Measurements from ENCODE around the gene NOS3. TPM values are rescaled to one million over a fixed set of nuclear protein-coding genes. Genes with fewer than 3 reads are reported as not detected.
"Not testable (repeated sequence)": the region's sequence is repeated elsewhere in the genome, so short reads cannot be mapped to it uniquely, and the experiment has no call there.

NOS3 gene
- total RNA-seq, 1 donor from 2014 or later = 1.7 TPM

DNA sequence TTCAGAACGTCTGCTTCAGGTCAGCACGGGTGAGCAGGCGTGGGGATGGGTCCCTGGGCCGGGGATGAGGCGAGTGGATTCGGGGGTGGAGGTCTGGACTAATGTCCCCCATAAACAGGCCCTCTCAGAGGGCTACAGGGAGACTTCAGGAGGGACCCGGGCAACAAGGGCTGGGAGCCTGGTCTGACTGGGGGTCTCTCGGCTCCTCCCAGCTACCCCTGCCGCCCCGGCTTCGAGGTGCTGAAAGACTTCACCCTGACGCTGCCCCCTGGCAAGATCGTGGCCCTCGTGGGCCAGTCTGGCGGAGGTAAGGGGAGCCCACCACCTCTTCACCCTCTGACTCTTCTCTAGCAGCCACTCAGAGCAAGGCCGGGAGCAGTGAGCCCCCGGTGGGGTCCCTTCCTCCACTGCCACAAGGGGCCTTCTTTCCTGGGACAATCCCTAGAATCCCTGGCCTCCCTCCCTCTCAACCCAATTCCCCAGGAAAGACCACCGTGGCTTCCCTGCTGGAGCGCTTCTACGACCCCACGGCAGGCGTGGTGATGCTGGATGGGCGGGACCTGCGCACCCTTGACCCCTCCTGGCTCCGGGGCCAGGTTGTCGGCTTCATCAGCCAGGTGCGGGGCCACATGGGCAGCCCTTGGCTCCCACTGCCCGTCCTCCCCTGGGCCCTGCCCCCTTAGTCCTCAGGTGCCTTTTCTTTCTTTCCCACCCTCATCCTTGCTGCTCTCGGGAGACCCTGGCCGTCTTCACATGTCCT, 50.0 kb downstream of the NOS3 start:
- Mint-ChIP-seq H3K27ac (no peak overlapping the region), H3K9me3 (no peaks in the 10 kb centered on the region), H3K4me3 (no peak overlapping the region), H3K27me3 (no peaks in the 10 kb centered on the region), H3K4me1 (ENCODE audit: unreplicated experiment) (peaks cover 15% of the 10 kb centered on the region), H3K36me3 (no peaks in the 10 kb centered on the region)
- DNase-seq (ENCODE audit: extremely low spot score, unreplicated experiment) = no peak
- TF ChIP-seq, protein P1, sequence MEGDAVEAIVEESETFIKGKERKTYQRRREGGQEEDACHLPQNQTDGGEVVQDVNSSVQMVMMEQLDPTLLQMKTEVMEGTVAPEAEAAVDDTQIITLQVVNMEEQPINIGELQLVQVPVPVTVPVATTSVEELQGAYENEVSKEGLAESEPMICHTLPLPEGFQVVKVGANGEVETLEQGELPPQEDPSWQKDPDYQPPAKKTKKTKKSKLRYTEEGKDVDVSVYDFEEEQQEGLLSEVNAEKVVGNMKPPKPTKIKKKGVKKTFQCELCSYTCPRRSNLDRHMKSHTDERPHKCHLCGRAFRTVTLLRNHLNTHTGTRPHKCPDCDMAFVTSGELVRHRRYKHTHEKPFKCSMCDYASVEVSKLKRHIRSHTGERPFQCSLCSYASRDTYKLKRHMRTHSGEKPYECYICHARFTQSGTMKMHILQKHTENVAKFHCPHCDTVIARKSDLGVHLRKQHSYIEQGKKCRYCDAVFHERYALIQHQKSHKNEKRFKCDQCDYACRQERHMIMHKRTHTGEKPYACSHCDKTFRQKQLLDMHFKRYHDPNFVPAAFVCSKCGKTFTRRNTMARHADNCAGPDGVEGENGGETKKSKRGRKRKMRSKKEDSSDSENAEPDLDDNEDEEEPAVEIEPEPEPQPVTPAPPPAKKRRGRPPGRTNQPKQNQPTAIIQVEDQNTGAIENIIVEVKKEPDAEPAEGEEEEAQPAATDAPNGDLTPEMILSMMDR (conservative IDR thresholded peaks at IDR 0.05) = no peak

DNA sequence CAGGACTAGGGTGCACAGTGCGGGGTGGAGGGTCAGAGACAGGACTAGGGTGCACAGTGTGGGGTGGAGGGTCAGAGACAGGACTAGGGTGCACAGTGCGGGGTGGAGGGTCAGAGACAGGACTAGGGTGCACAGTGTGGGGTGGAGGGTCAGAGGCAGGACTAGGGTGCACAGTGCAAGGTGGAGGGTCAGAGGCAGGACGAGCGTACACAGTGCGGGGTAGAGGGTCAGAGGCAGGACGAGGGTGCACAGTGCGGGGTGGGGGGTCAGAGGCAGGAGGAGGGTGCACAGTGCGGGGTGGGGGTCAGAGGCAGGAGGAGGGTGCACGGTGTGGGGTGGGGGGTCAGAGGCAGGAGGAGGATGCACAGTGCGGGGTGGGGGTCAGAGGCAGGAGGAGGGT, 52.6 kb downstream of the NOS3 start:
- H3K4me1 Mint-ChIP-seq (ENCODE audit: unreplicated experiment) = peaks cover 20% of the 10 kb centered on the region
- H3K9me3 Mint-ChIP-seq; DNase-seq (ENCODE audit: extremely low spot score, unreplicated experiment); H3K27ac Mint-ChIP-seq; H3K4me3 Mint-ChIP-seq; H3K36me3 Mint-ChIP-seq; H3K27me3 Mint-ChIP-seq: not testable (repeated sequence)

DNA sequence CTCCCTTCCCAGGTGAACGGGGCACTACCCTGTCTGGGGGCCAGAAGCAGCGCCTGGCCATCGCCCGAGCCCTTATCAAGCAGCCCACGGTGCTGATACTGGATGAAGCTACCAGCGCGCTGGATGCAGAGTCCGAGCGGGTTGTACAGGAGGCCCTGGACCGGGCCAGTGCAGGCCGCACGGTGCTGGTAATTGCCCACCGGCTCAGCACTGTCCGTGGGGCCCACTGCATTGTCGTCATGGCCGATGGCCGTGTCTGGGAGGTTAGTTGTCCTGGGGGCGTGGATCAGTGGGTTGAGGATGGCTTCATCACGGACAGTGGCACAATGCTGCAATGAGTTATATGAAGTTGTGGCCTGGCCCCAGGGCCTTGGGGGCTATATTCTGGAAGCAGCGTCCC, 53.1 kb downstream of the NOS3 start:
- Mint-ChIP-seq H3K4me1 (ENCODE audit: unreplicated experiment) (peaks cover 16% of the 10 kb centered on the region), H3K9me3 (no peaks in the 10 kb centered on the region), H3K4me3 (no peak overlapping the region), H3K36me3 (no peaks in the 10 kb centered on the region), H3K27me3 (peaks cover 3% of the 10 kb centered on the region), H3K27ac (no peak overlapping the region)
- TF ChIP-seq, protein P1 (conservative IDR thresholded peaks at IDR 0.05) = no peak
- DNase-seq (ENCODE audit: extremely low spot score, unreplicated experiment) = no peak

DNA sequence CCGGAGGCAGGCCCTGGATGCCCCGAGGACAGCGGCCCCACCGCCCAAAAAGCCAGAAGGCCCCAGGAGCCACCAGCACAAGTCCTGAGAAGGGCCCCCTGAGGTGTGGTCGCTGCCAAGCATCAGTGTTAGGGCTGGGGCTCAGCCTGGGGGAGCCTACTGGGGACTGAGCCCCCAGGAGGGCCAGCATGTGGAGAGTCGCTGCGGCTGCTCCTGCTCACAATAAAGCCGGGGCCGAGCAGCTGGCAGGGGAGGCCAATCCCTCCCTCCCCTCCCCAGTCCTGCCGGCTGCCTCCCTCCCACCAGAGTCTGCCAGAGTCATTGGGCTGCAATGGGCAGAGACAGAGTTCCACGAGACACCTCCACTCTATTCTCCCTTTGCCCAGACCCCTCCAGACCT, 54.4 kb downstream of the NOS3 start:
- peaks cover 5% of the 10 kb centered on the region for H3K4me1 Mint-ChIP-seq (ENCODE audit: unreplicated experiment)
- no peaks in the 10 kb centered on the region for H3K9me3 Mint-ChIP-seq
- no peak overlapping the region for H3K4me3 Mint-ChIP-seq
- peaks cover 9% of the 10 kb centered on the region for H3K27me3 Mint-ChIP-seq
- DNase-seq (ENCODE audit: extremely low spot score, unreplicated experiment) = no peak
- no peak overlapping the region for H3K27ac Mint-ChIP-seq
- TF ChIP-seq, protein P1 (conservative IDR thresholded peaks at IDR 0.05) = no peak
- H3K36me3 Mint-ChIP-seq = no peaks in the 10 kb centered on the region

DNA sequence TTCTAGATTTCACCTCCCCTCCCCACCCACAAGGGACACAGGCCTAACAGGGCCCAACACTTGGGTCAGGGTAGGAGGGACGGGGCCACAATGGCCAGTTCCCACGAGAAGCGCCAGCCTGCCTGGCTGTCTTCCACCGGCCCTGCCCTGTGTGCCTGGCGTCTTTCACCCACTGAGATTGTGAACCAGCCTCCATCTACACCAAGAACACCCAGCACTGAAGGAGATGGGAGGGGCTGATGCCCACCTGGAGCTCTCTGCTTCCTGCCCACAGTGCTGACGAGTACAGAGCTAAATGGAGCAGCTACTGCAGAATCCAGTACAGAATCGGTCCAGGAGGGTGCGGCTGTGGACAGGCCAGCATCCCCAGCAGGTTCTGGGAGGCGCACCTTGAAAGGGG, 55.1 kb downstream of the NOS3 start:
- Mint-ChIP-seq H3K36me3 (no peaks in the 10 kb centered on the region), H3K4me3 (no peak overlapping the region), H3K27me3 (peaks cover 14% of the 10 kb centered on the region), H3K9me3 (no peaks in the 10 kb centered on the region), H3K27ac (no peak overlapping the region), H3K4me1 (ENCODE audit: unreplicated experiment) (peaks cover 5% of the 10 kb centered on the region)
- TF ChIP-seq, protein P1 (conservative IDR thresholded peaks at IDR 0.05) = no peak
- DNase-seq (ENCODE audit: extremely low spot score, unreplicated experiment) = no peak

DNA sequence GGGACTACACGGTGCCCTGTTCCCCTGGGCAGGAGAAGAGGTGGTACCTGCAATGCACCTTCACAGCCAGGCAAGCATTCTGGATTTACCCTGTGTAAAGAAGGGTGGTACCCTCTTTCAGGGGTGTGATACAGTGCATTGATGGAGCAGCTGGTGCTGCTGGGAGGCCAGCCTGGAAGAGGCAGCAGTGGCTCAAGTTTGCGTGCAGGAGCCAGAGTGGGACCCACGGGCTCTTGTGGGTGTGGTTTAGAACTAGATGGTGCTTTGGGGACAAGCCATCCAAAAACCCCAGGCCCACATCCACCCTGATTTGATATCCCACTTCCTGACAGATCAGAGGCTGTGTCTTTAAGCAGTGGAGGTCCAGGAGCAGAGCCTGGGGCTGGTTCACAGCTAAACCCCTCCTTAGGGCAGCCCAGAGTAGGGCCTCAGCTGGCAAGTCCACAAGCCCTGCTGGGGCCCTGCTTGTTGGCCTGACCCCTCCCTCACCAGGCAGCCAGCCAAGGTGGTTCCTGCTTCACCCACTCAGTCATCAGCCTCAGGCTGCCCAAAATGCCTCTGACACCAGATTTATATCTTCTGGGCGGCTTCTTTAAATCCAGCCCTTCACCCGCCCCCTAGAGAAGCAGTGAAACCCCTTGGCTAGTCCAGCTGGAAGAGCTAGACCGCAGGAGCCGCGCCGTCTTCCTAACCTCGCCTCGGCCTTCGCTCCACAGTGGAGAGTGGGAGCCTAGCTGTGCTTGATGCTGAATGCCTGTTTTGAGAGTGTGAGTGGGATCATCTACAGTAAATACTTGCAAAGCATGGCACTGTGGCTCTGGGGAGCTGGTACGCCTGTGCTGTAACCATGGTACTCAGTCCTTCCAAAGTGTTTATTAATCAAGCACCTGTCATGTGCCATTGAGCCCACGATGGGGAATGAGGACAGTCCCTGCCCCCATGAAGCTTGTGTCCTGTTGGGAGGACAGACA, 56.1 kb downstream of the NOS3 start:
- Mint-ChIP-seq H3K36me3 (no peaks in the 10 kb centered on the region), H3K4me1 (ENCODE audit: unreplicated experiment) (peaks cover 5% of the 10 kb centered on the region), H3K9me3 (no peaks in the 10 kb centered on the region), H3K27me3 (peaks cover 14% of the 10 kb centered on the region), H3K4me3 (no peak overlapping the region), H3K27ac (no peak overlapping the region)
- DNase-seq (ENCODE audit: extremely low spot score, unreplicated experiment) = no peak
- TF ChIP-seq, protein P1 (conservative IDR thresholded peaks at IDR 0.05) = no peak

Measured in type B pancreatic cell (in vitro differentiated cells).